Central memory CD8-positive, alpha-beta T cell (primary cell): ENCODE data around the gene OR52L1.
"Not testable (repeated sequence)": the region's sequence is repeated elsewhere in the genome, so short reads cannot be mapped to it uniquely, and the experiment has no call there.

ENCODE experiments used
- ATAC-seq: fragments of 150-1000 bp; cut with Tn5 transposase; replicated peaks from 2 replicates; pipeline ENCODE4 v1.10.0; 2022; ENCODE audit warnings: mild to moderate bottlenecking, moderate FRiP score, moderate number of reproducible peaks; ENCODE audit not compliant: poor library complexity, severe bottlenecking; ENCODE audit errors: extremely low read depth
- DNase-seq, 2 donors: peaks; one replicate each; pipeline ENCODE4 v3.0.0; 2021; ENCODE audit warnings: low spot score in 2 of 2
- H3K27ac Mint-ChIP-seq: one replicate; pipeline ENCODE4 v1.8.0; 2022; ENCODE audit warnings: low read depth, mild to moderate bottlenecking, moderate library complexity, mixed read lengths
- H3K27me3 Mint-ChIP-seq: one replicate; pipeline ENCODE4 v1.8.0; 2022; ENCODE audit warnings: mixed read lengths
- H3K36me3 Mint-ChIP-seq: one replicate; pipeline ENCODE4 v1.8.0; 2022; ENCODE audit warnings: mild to moderate bottlenecking, moderate library complexity, mixed read lengths; ENCODE audit not compliant: insufficient read depth
- H3K4me1 Mint-ChIP-seq: one replicate; pipeline ENCODE4 v1.8.0; 2022; ENCODE audit warnings: mixed read lengths
- H3K4me3 Mint-ChIP-seq: one replicate; pipeline ENCODE4 v1.8.0; 2022; ENCODE audit warnings: mild to moderate bottlenecking, moderate library complexity, mixed read lengths
- H3K9me3 Mint-ChIP-seq: one replicate; pipeline ENCODE4 v1.8.0; 2022; ENCODE audit warnings: mixed read lengths

Gene OR52L1

GRCh38 chr11:5989203-5989602 lies 2.4 kb upstream of the OR52L1 start:
- Mint-ChIP-seq H3K27ac (no peak overlapping the region), H3K4me3 (no peak overlapping the region), H3K4me1 (no peaks in the 10 kb centered on the region), H3K9me3 (no peaks in the 10 kb centered on the region), H3K27me3 (peaks cover 44% of the 10 kb centered on the region), H3K36me3 (no peaks in the 10 kb centered on the region)
- no peak for DNase-seq
- no peak for ATAC-seq

- H3K27ac Mint-ChIP-seq: no peak overlapping the region
- DNase-seq: no peak
- no peak for ATAC-seq
Observed at GRCh38 chr11:5983443-5983842, 3.3 kb downstream of the OR52L1 start.

GRCh38 chr11:5973530-5973929 lies 13.3 kb downstream of the OR52L1 start:
- H3K27me3 Mint-ChIP-seq: peaks cover 27% of the 10 kb centered on the region
- ATAC-seq: no peak
- H3K9me3 Mint-ChIP-seq: no peaks in the 10 kb centered on the region

More at GRCh38 chr11:5983443-5983842, 3.3 kb downstream of the OR52L1 start:
- Mint-ChIP-seq H3K27me3 (peaks cover 68% of the 10 kb centered on the region), H3K36me3 (no peaks in the 10 kb centered on the region), H3K4me1 (no peaks in the 10 kb centered on the region), H3K9me3 (peaks cover 4% of the 10 kb centered on the region), H3K4me3 (no peak overlapping the region)

DNA sequence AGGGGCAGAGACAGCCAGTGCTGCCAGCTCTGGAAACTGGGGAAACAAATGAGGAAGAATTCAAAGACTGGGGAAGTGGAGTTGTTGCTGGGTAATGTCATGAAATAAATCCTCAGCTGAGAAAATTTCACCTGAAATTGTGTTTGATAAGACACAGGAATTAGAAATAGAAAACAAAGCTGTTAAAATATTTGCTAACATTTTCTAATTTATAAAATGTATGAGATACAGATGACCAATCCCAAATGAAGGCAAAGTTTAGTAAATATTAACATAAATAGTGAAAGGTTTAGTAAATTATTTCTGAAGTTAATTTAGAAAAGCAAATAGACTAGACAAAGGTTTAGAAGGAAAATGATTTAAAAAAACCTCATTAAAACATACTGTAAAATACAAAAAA lies 18.4 kb downstream of the OR52L1 start, which contains the start of gene OR56A5:
TSS of gene OR56A5 (minus strand) at position 101 of the 400 bp plus-strand sequence. CDS start at position 101, 0 bp downstream.
- H3K27me3 Mint-ChIP-seq: peaks cover 54% of the 10 kb centered on the region
- DNase-seq (no peak), ATAC-seq (no peak)
- no peaks in the 10 kb centered on the region for H3K4me1 Mint-ChIP-seq
- H3K4me3 Mint-ChIP-seq: no peak within 1 kb of the TSS
- no peak within 1 kb of the TSS for H3K27ac Mint-ChIP-seq
- no peaks in the 10 kb centered on the region for H3K36me3 Mint-ChIP-seq
- no peaks in the 10 kb centered on the region for H3K9me3 Mint-ChIP-seq

More at GRCh38 chr11:5973530-5973929, 13.3 kb downstream of the OR52L1 start:
- Mint-ChIP-seq H3K27ac (no peak overlapping the region), H3K36me3 (no peaks in the 10 kb centered on the region), H3K4me1 (no peaks in the 10 kb centered on the region), H3K4me3 (no peak overlapping the region)
- no peak for DNase-seq

DNA sequence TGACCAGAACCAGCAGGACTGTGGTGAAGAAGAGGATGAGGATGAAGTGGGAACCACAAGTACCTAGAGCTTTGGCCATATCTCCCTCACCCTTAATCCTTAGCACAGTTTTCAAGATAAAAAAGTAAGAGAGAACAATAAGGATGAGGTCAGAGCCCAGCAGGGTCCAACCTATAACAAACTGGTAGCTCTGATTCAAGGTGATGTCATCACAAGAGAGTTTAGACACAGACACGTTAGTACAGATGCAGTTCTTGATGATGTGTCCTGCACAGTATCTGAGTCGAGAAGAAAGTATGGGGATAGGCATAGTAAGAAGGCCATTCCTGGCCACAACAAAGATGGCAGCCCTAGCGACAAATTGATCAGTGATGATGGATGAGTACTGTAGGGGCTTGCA lies 19.1 kb downstream of the OR52L1 start:
- ATAC-seq (no peak), DNase-seq (no peak)
- Mint-ChIP-seq H3K27ac (no peak overlapping the region), H3K4me3 (no peak overlapping the region), H3K9me3 (no peaks in the 10 kb centered on the region), H3K27me3 (peaks cover 54% of the 10 kb centered on the region), H3K4me1 (no peaks in the 10 kb centered on the region), H3K36me3 (no peaks in the 10 kb centered on the region)

GRCh38 chr11:5966958-5967357 lies 19.8 kb downstream of the OR52L1 start:
- ATAC-seq (no peak), DNase-seq (no peak)
- Mint-ChIP-seq H3K4me3 (no peak overlapping the region), H3K27ac (no peak overlapping the region), H3K9me3 (no peaks in the 10 kb centered on the region), H3K27me3 (peaks cover 54% of the 10 kb centered on the region), H3K36me3 (no peaks in the 10 kb centered on the region), H3K4me1 (no peaks in the 10 kb centered on the region)

- H3K9me3 Mint-ChIP-seq, H3K4me1 Mint-ChIP-seq, ATAC-seq, DNase-seq, H3K27ac Mint-ChIP-seq, H3K36me3 Mint-ChIP-seq, H3K4me3 Mint-ChIP-seq, H3K27me3 Mint-ChIP-seq: not testable (repeated sequence)
Observed at GRCh38 chr11:5960704-5961320, 26.0 kb downstream of the OR52L1 start.

- Mint-ChIP-seq H3K4me1 (no peaks in the 10 kb centered on the region), H3K27me3 (peaks cover 12% of the 10 kb centered on the region), H3K4me3 (no peak overlapping the region), H3K9me3 (no peaks in the 10 kb centered on the region), H3K27ac (no peak overlapping the region), H3K36me3 (no peaks in the 10 kb centered on the region)
- ATAC-seq (no peak), DNase-seq (no peak)
Observed at GRCh38 chr11:5955586-5955985, 31.2 kb downstream of the OR52L1 start.

DNA sequence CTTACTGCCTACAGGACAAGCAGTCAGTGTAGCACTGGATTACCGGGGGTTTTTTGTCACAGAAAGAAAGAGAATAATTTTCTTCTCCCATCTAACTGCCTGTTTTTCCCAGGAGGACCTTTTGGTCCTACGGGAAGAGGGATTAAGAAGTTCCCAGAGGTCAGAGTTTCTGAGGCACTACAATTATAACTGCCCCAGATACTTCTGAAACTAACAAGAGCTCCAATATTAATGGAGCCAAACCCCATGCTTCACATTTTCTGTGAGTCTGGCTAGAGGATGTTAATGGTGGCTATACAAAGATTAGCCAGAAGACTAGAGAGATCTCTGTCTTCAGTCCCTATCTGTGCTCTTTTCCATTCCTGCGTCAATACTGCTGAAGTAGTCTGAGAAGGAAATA lies 44.8 kb downstream of the OR52L1 start, which contains the start of gene OR56A3:
TSS of gene OR56A3 (plus strand) at position 301 of the 400 bp plus-strand sequence. CDS start 5,096 bp downstream, outside the sequence.
- H3K27me3 Mint-ChIP-seq: peaks cover 15% of the 10 kb centered on the region

DNA sequence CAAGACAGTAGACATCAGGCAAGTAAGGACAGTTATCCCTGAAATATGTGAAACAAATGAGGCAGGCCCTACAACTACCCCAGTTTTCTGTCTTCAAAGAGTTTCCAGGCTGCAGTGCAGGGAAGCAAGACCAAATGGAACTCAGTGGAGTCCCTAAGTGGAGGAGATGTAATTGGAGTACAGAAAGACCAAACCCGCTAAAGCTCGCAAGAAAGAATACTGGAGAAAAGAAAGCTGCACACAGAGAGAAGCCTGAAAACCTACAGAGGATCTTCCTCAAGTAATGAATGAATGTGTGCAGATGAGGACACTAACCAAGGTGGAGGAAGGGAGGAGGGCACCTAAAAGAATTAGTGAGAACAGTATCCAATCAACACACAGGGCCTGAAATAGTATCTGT lies 46.0 kb downstream of the OR52L1 start:
- no peak overlapping the region for H3K27ac Mint-ChIP-seq
- no peak for DNase-seq

More for the DNA sequence above, 44.8 kb downstream of the OR52L1 start, which contains the start of gene OR56A3:
- Mint-ChIP-seq H3K4me3 (no peak within 1 kb of the TSS), H3K4me1 (no peaks in the 10 kb centered on the region), H3K36me3 (no peaks in the 10 kb centered on the region), H3K27ac (no peak within 1 kb of the TSS), H3K9me3 (no peaks in the 10 kb centered on the region)
- DNase-seq (no peak), ATAC-seq (no peak)

GRCh38 chr11:5938603-5938965 lies 48.2 kb downstream of the OR52L1 start:
- ATAC-seq (no peak), DNase-seq (no peak)
- Mint-ChIP-seq H3K4me3 (no peak overlapping the region), H3K9me3 (peaks cover 5% of the 10 kb centered on the region), H3K4me1 (no peaks in the 10 kb centered on the region), H3K36me3 (no peaks in the 10 kb centered on the region), H3K27ac (no peak overlapping the region), H3K27me3 (peaks cover 30% of the 10 kb centered on the region)

More for the DNA sequence above, 46.0 kb downstream of the OR52L1 start:
- Mint-ChIP-seq H3K4me3 (no peak overlapping the region), H3K36me3 (no peaks in the 10 kb centered on the region), H3K9me3 (peaks cover 4% of the 10 kb centered on the region), H3K27me3 (peaks cover 27% of the 10 kb centered on the region), H3K4me1 (no peaks in the 10 kb centered on the region)
- ATAC-seq: no peak

DNA sequence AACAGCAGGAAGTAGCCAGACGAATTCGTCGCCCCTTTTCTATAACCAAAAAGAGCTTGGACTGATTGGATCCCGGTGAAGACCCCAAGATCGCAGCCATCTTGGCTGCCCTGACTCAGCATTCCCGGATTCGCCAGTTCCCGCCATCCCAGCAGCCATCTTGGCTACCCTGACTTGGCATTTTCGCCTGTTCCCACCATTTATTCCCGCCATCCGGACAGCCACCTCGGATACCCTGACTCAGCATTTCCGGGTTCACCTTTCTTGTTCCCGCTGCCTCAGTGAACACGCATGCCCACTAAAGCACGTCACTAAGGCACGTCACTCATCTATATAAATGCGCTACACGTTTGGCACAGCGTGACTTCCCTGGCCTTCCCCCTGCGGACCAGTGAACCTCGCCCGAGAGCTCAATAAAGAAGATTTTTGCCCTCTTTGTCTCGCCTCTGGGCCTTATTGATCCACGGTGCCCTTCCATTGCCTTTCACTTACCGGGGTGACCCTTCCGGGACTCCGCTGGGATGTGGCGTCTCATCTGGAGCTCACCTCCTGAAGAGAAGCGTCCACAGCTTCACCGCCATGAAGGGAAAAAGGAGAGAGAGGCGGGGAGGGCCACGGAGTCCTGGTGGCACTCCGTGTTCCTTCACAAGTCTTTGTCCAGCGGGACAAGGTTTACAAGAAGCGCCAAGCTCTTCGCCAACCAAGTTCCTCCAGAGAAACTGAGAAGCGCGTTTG lies 48.8 kb downstream of the OR52L1 start:
- no peaks in the 10 kb centered on the region for H3K36me3 Mint-ChIP-seq
- peaks cover 5% of the 10 kb centered on the region for H3K9me3 Mint-ChIP-seq
- DNase-seq (no peak), ATAC-seq (no peak)
- no peak overlapping the region for H3K27ac Mint-ChIP-seq
- peaks cover 36% of the 10 kb centered on the region for H3K27me3 Mint-ChIP-seq
- no peaks in the 10 kb centered on the region for H3K4me1 Mint-ChIP-seq
- H3K4me3 Mint-ChIP-seq: no peak overlapping the region
